ENCODE measurements around the gene RALBP1.

The RALBP1 gene

GRCh38 chr18:9575558-9575957 lies 100.2 kb downstream of the RALBP1 start:
- DNase-seq, result peak in 6 of 10 donors; percentile 33 to 65 (median 41)
- intact Hi-C loops (cut with DNase I), result no loop called here

GRCh38 chr18:9577361-9577760 lies 102.0 kb downstream of the RALBP1 start:
- intact Hi-C loops (cut with DNase I), result no loop called here
- DNase-seq, result no peak

GRCh38 chr18:9578306-9578705 lies 103.0 kb downstream of the RALBP1 start:
- intact Hi-C loops (cut with DNase I), result no loop called here
- DNase-seq, result no peak

GRCh38 chr18:9581667-9582066 lies 106.4 kb downstream of the RALBP1 start:
- DNase-seq, result no peak
- intact Hi-C loops (cut with DNase I), result no loop called here

GRCh38 chr18:9586814-9587213 lies 111.5 kb downstream of the RALBP1 start:
- no peak for DNase-seq
- intact Hi-C loops (cut with DNase I), result no loop called here

Measured in posterior cingulate gyrus (tissue), 11 donors.